ENCODE data around the gene KIF27. TPM values are rescaled to one million over a fixed set of nuclear protein-coding genes. Genes with fewer than 3 reads are reported as not detected.
"Not testable (repeated sequence)": the region's sequence is repeated elsewhere in the genome, so short reads cannot be mapped to it uniquely, and the experiment has no call there.

The KIF27 gene, protein sequence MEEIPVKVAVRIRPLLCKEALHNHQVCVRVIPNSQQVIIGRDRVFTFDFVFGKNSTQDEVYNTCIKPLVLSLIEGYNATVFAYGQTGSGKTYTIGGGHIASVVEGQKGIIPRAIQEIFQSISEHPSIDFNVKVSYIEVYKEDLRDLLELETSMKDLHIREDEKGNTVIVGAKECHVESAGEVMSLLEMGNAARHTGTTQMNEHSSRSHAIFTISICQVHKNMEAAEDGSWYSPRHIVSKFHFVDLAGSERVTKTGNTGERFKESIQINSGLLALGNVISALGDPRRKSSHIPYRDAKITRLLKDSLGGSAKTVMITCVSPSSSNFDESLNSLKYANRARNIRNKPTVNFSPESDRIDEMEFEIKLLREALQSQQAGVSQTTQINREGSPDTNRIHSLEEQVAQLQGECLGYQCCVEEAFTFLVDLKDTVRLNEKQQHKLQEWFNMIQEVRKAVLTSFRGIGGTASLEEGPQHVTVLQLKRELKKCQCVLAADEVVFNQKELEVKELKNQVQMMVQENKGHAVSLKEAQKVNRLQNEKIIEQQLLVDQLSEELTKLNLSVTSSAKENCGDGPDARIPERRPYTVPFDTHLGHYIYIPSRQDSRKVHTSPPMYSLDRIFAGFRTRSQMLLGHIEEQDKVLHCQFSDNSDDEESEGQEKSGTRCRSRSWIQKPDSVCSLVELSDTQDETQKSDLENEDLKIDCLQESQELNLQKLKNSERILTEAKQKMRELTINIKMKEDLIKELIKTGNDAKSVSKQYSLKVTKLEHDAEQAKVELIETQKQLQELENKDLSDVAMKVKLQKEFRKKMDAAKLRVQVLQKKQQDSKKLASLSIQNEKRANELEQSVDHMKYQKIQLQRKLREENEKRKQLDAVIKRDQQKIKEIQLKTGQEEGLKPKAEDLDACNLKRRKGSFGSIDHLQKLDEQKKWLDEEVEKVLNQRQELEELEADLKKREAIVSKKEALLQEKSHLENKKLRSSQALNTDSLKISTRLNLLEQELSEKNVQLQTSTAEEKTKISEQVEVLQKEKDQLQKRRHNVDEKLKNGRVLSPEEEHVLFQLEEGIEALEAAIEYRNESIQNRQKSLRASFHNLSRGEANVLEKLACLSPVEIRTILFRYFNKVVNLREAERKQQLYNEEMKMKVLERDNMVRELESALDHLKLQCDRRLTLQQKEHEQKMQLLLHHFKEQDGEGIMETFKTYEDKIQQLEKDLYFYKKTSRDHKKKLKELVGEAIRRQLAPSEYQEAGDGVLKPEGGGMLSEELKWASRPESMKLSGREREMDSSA (N-terminal part only)
- polyA plus RNA-seq (2013, experiment 1 of 2; ENCODE audit: insufficient read length), result 1.9 TPM
- 1.8 TPM for polyA plus RNA-seq (2013, experiment 2 of 2; ENCODE audit: insufficient read length)

DNA sequence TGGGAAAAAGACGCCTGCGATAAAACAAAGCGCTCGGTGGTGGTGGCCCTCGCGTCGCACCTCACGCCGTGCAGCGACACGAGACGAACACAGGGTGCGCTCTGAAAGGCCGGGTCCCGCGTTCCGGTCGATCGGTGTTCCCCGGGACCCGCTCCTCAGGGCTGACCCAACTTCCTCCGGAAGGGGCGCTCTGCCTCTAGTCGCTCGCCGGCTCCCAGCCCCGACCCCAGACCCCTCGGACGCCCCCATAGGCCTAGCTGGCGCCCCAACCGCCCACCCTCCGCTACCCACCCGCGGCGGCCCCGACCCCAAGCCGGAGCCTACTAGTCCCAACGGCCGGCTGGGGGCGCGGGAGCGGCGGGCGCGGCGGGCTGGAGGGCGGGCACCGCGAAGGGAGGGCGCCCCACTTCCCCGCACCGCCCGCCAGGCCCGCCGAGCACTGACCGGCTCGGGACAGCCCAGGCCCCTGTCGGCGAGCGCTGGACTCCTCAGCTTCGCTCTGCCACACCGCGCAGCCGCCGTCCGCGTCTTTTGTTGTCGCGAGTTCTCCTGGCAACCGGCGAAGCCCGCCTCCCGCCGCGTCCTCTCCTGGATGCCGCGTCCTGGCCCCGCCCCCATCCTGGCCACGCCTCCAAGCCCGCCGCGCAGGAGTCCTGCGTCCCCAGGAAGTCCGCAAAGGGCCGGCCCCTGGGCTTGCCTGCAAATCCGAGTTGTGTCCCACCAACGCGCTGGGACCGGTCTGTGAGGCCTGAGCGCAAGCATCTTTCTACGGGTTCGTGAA is at the start of gene KIF27:
Gene KIF27 (minus strand): TSS at position 506 of the 781 bp plus-strand sequence. CDS start 5,841 bp downstream, outside the sequence.
- DNase-seq, result peak; percentile 96

DNA sequence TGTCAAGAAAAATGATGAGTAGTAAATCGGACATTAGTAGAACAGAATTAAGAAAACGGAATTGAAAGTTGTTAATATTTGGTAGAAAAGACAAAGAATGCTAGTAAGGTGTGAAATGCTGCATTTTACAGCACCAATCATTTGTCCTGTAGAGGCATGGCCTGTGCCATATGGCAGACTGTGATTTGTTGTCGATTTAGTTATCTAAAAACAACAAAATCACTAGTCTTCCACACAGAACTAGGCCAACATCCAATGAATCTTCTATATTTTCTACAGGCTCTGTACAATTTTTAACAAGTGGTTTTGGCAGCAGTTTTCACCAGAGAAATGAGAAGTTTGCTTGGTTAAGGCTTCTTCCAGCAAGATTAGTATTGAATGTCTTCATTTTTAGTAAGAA is 48.4 kb upstream of the KIF27 start:
- no peak for DNase-seq

DNA sequence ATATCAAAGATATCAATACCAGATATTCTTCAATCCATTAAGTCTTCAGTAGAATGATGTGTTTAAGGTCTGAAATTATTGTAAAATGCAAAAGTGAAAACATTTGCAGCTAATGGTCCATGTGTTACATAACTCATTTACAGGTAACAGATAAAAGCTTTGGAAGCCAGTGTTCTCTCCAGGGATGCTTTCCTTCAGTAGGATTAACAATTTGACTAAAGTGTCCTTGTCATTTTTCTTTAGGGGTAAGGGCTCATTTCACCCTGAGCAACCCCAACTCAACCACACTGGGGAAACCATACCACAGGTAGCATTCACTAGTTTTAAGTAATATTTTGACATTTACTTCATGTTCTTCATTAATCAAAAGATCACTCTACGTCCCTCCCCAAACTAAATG is 45.8 kb upstream of the KIF27 start:
- no peak for DNase-seq

DNA sequence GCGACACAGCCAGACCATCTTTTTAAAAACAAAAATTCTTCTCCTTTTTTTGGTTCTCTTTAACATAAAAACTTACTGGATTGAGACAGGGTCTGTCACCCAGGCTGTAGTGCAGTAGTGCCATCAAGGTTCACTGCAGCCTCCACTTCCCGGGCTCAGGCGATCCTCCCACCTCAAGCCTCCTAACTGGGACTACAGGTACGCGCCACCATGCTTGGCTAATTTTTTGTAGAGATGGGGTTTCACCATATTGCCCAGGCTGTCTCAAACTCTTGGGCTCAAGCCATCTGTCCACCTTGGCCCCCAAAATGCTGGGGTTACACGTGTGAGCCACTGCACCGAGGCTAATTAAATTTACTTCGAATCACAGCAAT is 45.0 kb upstream of the KIF27 start:
- DNase-seq, result no peak

DNA sequence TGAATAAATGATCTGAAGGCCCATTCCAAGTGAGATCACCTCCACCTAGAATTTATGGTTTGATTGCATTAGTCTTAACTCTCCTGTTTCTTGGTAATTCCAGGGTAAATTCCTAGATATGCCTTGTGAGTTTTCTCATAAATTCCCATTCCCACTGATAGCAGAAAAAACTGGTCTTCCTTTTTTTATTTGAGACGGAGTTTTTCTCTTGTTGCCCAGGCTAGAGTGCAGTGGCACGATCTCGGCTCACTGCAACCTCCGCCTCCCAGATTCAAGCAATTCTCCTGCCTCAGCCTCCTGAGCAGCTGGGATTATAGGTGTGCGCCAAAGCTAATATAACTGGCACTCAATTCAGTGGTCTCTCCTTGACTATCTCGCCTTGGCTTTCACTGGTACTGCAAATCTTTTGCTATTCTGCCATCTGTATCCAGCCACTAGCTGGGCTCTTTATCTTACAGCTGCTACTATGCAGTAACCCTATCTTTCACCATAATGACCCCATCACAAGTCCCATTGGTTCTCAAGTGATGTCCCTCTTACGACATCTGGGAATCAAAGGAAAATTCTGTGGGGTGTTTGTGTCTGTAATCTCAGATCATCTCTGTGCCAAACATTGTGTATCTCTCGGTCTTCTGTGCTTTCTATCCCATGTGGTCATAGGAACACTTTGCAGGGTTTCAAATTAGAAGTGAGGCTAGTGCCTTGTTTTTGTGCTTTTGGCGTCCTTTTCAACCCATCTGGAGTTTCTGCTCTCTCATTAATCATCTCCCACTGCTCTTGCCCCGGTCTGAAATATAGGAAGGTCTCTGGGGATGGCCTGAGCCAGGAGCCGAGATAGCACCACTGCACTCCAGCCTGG is 44.3 kb upstream of the KIF27 start:
- no peak for DNase-seq

DNA sequence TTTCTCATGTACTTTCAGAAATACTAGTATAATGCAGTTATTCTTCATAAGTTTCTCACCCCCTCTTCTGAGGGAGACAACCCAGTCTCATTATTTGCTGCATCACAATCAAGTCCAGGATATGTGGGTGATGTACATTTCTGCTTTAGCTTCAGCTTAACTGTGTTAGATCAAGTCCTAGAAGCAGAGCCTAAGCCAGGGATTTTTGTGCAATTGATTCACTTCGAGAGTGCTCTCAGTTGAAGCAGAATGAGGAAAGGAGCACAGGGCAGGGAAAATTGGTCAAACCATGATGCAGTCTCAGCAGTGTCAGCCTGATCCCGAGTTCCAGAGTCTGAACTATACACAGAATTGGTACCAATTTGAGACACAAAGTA is 43.7 kb upstream of the KIF27 start:
- peak; percentile 27 for DNase-seq

DNA sequence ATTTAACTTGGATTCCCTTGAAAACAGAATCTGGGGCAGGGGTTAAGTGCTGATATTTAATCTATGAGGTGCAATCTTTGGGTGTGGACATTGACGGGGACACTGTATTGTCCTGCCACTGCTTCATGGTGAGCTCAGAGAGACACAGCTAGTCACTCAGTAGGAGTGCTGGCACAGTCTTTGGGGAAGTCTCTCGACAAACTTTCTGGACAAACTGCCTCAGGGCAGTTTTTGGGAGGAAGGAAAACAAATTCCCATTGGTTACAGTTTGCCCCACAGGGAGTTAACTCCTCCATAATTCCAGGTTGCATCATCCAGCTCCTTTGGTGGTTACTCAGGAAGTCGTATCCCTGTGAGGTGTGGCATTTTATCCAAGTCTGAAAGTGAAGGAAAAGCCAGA is 40.9 kb upstream of the KIF27 start:
- peak; percentile 76 for DNase-seq

DNA sequence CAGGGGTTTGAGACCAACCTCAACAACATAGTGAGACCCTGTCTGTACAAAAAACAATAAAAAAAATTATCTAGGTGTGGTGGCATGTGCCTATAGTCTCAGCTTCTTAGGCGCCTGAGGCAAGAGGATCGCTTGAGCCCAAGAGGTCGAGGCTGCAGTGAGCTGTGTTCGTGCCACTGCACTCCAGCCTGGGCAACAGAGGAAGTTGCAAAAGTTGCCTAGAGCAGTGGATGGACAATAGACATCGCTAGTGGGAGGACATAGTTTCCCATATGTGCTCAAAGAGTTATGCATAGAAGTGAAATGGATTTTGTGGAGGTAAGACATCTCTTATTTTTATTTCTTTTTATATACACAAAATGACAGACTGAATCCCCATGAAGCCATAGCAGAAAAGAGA is 39.8 kb upstream of the KIF27 start:
- no peak for DNase-seq

DNA sequence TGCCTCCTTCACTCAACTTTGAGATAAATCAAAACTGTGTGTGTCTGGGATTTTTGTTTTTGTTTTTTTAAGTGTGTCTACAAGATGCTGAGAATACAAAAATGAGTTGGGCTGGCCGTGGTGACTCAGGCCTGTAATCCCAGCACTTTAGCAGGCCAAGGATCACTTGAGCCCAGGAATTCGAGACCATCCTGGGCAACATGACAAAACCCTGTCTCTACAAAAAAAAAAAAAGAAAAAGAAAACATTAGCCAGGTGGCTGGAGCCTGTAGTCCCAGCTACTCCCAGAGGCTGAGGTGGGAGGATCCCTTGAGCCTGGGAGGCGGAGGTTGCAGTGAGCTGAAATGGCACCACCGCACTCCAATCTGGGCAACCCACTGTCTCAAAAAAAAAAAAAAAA is 37.8 kb upstream of the KIF27 start:
- peak; percentile 86 for DNase-seq

DNA sequence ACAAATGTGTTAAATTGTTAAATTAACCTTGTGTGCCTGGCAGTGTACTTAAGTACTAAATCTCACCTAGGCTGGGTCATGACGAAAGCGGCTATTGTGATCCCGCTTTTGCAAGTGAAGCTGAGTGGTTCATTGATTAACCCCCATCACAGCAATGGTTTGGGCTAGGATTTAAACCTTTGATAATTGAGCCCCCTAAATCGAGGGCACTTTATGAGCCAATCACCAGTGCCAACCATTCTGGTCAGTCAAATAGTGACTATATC is 35.9 kb upstream of the KIF27 start:
- DNase-seq, result no peak

DNA sequence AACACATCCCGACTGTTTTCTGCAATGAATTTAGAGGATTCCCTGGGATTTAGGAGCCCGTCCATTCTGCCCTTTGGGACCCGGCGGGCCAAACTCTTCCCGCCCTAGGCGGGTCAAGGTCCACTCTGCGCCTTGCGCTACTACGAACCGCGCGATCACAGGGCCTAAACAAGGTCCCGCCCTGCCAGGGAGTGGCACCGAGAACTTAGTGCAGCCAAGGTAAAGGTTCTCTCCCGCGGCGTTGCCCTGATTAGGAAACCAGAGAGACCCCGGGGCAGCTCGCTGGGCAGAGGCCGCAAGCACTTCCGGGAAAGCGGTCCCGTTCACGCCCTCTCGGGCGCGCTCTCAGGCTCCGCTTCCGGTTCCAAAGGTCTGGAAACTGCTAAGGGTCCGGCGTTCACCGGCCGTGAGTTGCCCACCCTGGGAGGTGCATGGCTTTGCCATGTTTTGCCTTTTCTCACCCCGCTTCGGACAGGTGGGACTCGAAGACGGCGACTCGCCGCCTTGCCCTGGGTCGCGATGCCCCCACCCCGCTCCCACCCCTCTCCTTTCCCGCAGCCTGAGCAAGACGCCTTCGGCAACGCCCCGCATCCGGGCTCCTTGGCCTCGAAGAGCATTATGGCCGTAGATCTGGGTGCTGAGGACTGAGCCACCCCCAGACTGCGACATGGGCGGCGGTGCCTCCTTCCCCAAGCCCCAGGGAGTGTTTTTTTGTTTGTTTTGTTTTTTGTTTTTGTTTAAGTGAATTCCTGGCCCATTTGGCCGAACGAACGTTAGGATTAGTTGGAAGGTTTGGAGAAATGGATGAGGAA is 35.4 kb upstream of the KIF27 start:
- DNase-seq, result peak; percentile 72

DNA sequence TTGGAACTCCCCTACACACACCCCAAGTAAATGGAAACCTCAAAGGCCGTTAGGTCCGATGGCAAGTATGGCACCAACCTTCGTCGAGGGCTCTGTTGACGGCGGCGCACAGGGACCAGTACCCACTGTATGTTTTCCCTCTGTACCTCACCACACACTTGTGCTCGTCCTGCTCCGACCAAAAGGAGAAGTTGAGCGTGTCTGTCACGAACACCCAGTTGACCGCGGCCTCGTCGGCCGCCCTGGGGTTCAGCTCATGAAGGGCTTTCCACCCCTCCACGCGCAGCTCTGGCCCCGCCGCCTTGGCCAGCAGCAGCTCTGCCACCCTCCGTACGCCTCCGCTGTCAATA is 34.8 kb upstream of the KIF27 start:
- DNase-seq, result no peak

DNA sequence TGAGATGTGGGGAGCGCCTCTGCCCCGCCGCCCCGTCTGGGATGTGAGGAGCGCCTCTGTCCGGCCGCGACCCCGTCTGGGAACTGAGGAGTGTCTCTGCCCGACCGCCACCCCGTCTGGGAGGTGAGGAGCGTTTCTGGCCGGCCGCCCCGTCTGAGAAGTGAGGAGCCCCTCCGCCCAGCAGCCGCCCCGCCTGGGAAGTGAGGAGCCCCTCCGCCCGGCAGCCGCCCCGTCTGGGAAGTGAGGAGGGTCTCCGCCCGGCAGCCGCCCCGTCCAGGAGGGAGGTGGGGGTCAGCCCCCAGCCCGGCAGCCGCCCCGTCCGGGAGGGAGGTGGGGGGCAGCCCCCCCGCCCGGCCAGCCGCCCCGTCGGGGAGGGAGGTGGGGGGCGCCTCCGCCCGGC is 26.9 kb upstream of the KIF27 start:
- not testable (repeated sequence) for DNase-seq

DNA sequence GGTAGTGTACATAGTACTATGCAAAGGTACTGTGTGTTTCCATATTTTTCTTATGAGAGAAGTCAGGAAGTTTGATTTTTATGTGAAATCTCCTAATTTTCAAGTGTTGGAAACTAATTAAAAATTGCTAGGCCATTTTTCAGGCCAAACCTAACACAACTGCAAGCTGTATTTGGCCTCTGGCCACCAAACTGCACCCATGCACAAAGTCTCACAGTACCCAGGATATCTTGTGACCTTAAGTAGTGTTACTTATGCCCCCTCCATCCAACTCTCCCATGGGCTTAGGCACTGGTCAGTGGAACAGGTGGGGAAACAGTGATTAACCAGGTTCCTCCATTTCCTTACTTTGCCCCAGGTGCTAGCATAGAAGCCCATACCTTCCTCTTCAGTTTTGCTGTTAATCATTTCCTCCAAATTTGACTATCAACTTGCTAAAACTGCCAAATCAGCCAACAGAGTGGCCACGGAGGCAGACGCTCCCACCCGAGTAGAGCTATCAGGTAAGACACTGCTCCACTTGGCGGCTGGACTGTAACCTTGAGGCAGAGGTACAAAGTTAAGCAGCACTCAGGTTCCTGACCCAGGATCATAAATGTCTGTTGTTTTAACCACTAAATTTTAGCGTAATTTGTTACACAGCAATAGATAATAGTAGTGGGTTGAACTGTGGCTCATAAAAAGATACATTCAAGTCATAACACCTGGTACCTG is 19.5 kb upstream of the KIF27 start:
- DNase-seq, result no peak

DNA sequence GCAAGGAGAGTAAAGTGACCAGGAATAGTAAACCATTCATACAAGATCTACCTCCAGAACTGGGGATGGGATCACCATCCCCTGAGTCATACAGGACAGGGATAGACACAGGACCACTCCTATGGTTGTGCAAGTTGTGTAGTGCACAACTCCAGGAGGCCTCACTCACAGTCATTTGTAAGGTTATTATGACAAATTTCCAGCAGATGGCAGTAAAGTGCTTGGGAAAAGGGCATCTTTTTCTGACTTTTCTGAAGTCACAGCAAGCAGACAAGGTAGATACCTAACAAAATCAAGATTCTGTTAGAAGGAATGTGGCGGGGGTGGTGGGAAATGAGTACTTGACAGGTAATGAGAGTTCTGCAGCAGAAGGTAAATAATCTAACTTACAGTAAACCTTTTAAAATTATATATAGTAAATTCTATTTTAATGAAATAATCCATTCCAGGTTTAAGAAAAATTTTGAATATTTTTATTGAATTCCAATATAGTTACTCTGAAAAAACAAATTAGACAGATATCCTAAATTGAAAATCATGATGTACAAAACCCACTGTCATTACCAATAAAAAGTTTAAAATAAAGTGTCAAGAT is 16.7 kb upstream of the KIF27 start:
- peak; percentile 65 for DNase-seq

DNA sequence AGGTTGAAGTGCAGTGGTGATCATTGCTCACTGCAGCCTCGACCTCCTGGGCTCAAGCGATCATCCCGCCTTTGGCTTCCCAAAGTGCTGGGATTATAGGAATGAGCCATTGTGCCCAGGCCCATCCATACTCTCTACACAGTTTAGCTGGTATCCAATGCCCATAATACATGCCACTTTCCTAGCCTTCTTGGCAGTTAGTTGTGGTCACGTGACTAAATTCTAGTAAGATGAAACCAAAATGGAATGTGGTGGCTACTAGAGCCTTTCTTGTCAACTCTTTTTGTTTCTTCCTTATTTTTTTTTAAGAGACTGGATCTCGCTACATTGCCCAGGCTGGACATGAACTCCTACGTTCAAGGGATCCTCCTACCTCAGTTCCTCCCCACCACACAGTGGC is 15.3 kb upstream of the KIF27 start:
- DNase-seq, result peak; percentile 24

DNA sequence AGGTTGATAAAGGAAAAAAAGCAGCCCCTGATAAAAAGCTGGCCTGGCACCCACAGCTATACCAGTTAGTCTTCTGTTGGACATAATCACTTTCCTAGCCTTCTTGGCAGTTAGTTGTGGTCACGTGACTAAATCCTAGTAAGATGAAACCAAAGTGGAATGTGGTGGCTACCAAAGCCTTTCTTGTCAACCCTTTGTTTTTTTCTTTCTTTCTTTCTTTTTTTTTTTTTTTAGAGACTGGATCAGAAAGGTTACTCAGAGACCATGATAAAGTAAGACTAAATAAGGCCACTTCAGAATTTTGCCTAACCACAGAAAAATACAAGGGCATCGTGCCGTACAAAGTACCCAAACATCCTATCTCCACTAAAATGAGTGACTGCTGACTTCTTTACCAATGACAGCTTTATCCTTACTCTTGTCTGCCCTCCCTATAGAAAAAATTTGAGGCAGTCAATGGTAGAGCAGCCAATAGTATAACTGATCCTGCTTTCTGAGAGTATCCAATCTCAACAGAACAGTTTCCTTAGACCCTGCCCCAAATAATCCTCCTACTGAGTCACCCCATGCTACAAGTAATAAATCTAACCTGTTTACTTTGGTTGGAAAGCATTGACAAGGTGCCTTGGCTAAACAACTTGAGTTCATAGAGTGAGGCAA is 14.2 kb upstream of the KIF27 start:
- peak; percentile 80 for DNase-seq

DNA sequence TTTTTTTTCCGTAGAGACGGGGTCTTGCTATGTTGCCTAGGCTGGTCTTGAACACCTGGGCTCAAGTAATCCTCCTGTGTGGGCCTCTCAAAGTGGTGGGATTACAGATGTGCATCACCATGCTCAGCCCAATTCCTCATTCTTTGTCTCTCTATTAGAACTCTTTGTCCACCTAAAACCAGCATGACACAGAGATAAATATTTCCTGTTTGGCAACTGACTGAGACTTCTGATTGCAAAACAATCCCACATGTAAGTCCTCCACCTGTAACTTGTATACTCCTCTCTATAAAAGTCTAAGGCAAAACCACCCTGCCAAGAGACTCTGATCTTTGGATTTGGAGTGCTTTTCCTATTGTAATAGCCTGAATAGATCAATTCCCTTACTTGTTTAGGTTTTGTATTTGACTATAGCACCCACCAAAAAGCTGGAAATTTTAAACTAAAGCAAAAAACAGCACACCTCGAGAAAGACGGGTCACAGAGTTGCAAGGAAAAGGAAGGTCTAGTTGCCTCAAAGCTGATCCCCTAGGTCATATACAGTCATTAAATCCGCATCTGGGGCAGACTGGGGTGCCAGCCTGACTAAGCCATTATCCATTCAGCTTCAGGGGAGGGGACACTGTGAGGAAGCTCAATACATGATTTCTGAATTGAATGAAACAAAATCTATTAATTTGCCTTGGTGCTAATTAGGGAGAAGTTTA is 13.5 kb upstream of the KIF27 start:
- DNase-seq, result no peak

Measured in fibroblast of skin of back (primary cell).